Suprapubic skin (tissue), 3 donors: ENCODE measurements around the gene CACNB4.

Experiments used
- EP300 ChIP-seq: sonication (generic); formaldehyde crosslinking; IDR thresholded peaks from one replicate; pipeline ENCODE4 v1.6.1; 2017; ENCODE audit warnings: antibody characterized with exemption
- POLR2A ChIP-seq, 2 donors: fragments of 450-650 bp; IDR thresholded peaks; one replicate each; pipeline ENCODE4 v1.6.1; 2017; ENCODE audit warnings: antibody characterized with exemption in 2 of 2, mild to moderate bottlenecking in 2 of 2, moderate library complexity in 2 of 2
- TF ChIP-seq, protein P1 (sequence below), 2 donors: fragments of 200-600 bp in 1 of 2; fragments of 450-650 bp in 1 of 2; sonication (generic) in 1 of 2; IDR thresholded peaks; one replicate each; pipeline ENCODE4 v1.5.1; 2016 to 2019; ENCODE audit warnings: antibody characterized with exemption in 2 of 2, mild to moderate bottlenecking in 1 of 2, moderate library complexity in 1 of 2

DNA sequence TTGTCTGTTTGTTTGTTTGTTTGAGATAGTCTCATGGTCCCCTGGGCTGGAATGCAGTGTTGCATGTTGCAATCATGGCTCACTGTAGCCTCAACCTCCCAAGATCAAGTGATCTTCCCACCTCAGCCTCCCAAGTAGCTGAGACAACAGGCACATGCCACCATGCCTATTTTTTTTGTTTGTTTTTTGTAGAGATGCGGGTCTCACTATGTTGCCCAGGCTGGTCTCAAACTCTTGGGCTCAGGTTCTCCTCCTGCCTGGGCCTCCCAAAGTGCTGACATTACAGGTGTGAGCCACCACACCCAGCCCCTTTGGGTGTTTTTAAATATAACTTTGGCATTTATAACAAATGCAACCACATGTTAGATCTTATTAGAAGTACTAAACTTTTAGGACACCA is 308.2 kb downstream of the CACNB4 start:
- TF ChIP-seq, protein P1, sequence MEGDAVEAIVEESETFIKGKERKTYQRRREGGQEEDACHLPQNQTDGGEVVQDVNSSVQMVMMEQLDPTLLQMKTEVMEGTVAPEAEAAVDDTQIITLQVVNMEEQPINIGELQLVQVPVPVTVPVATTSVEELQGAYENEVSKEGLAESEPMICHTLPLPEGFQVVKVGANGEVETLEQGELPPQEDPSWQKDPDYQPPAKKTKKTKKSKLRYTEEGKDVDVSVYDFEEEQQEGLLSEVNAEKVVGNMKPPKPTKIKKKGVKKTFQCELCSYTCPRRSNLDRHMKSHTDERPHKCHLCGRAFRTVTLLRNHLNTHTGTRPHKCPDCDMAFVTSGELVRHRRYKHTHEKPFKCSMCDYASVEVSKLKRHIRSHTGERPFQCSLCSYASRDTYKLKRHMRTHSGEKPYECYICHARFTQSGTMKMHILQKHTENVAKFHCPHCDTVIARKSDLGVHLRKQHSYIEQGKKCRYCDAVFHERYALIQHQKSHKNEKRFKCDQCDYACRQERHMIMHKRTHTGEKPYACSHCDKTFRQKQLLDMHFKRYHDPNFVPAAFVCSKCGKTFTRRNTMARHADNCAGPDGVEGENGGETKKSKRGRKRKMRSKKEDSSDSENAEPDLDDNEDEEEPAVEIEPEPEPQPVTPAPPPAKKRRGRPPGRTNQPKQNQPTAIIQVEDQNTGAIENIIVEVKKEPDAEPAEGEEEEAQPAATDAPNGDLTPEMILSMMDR (IDR thresholded peaks at IDR 0.05) = no peak
- TF ChIP-seq EP300 (no peak), POLR2A (IDR thresholded peaks at IDR 0.05) (no peak)
